AG20443 (cell line): ENCODE data around the gene PLCH2.
A peak's percentile ranks its signal among the peaks of the same experiment; 100 is the strongest.

ENCODE experiments used
- DNase-seq: peaks from one replicate; pipeline ENCODE4 v3.0.0; 2012; ENCODE audit warnings: low spot score, mixed read lengths

PLCH2 gene

GRCh38 chr1:2477791-2478499 lies 1.9 kb downstream of the PLCH2 start:
- no peak for DNase-seq

- no peak for DNase-seq
These were observed 3.1 kb downstream of the PLCH2 start for GRCh38 chr1:2479186-2479585.

- no peak for DNase-seq
These were observed 3.5 kb downstream of the PLCH2 start for GRCh38 chr1:2479618-2480017.

DNA sequence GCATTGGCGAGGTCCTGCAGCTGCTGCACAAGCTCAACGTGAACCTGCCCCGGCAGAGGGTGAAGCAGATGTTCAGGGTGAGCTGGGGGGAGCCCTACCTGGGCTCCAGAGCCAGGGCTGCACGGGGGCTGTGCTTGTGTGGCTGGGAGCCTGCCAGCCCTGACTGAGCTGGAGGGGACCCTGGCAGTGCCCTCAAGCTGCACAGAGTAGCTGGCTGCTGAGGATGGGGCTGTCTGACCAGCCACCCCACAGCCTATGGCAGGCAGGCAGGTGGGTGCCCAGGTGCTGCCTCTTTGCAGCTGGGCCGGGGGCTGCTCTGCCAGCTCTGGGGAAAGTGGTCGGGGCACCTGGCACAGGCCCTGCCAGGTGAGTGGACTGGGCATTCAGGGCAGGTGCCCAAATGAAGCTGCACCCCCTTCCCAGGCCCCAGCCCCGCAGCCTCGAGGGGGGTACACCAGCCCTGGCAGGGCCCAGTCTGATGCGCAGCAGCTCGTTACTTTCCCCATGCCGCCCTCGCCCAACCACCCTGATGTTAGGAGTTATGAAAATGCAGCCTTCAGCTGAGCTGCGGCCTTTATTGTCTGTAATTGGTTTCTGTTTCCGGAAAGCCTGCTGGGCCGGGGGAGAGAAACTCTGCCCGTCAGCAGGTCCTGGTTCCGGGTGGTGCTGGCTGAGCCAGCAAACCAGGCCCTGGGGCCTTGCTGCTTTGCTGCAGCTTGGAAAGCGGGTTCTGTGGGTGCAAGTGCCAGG lies 4.3 kb downstream of the PLCH2 start:
- no peak for DNase-seq

DNA sequence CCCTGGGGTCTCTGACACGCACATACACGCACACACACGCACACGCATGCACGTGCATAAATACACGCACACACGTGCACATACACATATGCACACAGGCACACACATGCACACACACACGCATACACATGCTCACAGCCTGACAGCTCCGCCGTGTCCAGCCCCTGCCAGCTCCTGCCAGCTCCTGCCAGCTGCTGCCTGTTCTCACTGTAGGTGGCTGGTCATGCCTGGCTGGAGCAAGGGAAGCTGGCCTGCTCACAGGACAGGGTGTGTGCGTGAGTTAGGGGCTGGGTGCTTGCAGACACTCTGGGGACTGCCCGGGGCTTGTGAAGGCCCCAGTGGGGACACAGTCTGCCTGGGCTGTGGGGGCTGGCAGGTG lies 4.9 kb downstream of the PLCH2 start:
- no peak for DNase-seq

DNA sequence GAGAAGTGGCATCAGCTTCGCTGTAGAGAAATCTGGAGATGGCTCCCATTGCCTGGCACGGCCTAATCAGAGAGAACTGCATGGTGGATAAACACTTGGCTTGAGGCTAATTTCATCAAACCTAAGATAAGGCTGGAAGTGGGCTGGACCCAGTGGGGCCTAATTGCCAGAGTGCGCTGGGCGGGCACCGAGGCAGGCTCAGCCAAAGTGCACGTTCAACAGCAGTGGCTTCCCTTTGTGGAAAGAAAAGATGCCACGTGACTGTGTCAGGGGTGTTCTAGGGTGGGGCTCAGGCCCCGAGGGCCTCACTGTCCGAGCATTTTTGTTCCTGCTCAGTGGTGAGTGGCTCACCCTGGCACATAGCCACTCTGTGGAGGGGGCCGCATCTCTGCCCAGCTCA lies 5.8 kb downstream of the PLCH2 start:
- no peak for DNase-seq

GRCh38 chr1:2482588-2482987 lies 6.5 kb downstream of the PLCH2 start:
- no peak for DNase-seq

GRCh38 chr1:2483026-2483425 lies 6.9 kb downstream of the PLCH2 start:
- DNase-seq = no peak

DNA sequence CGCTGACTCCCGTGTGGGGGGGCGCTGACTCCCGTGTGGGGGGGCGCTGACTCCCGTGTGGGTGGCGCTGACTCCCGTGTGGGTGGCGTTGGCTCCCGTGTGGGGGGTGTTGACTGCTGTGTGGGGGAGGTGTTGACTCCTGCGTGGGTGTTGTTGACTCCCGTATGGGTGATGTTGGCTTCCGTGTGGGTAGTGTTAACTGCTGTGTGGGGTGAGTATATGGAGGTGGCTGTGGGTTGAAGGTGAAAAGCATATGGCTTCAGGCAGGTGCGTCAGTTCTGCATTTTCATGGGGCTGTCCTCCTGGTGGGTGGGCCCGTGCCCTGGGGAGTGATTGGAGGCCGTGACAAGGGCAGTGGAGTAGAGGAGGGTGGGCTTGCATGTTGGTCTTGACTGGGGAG lies 7.9 kb downstream of the PLCH2 start:
- no peak for DNase-seq

GRCh38 chr1:2486041-2486440 lies 10.0 kb downstream of the PLCH2 start:
- no peak for DNase-seq

DNA sequence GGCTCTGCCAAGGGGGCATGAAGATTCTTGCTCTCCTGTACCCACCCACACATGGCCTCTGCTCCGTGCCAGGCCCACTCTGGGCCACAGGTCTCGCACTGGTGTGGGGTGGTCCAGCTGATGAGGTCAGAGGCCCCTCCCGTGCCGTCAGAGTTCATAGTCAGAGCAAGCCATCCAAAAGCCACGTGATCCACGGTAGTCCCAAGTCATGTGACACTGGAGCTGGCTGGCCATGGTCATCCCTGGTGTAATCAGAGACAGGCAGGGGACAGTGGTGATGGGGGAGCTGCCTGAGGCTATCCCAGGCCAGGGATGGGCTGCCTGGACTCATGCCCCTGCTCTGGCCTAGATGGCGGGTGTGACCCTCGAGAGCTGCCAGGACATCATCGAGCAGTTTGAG lies 10.5 kb downstream of the PLCH2 start:
- DNase-seq = no peak

GRCh38 chr1:2488688-2489087 lies 12.6 kb downstream of the PLCH2 start:
- DNase-seq = no peak

GRCh38 chr1:2489615-2490014 lies 13.5 kb downstream of the PLCH2 start:
- no peak for DNase-seq

DNA sequence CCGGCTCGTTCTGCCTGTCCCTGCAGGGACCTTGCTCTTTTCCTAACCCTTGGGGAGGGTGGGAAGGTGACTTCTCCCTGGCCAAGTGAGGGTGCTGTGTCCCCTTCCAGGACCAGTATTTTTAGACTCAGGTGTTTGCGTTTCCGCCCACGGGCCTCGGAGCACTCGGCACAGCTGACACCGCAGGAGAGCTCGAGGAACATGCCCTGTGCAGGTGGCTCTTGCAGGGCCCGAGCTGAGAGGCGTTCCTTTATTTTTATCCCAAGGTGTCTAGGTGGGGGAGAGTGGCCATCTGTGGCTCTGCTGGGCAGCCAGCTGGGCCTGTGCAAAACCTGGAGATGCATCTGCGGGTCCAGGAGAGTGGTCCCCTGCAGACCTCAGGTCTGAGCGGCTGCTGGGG lies 16.0 kb downstream of the PLCH2 start:
- no peak for DNase-seq

- no peak for DNase-seq
These were observed 17.1 kb downstream of the PLCH2 start for GRCh38 chr1:2493218-2493617.

DNA sequence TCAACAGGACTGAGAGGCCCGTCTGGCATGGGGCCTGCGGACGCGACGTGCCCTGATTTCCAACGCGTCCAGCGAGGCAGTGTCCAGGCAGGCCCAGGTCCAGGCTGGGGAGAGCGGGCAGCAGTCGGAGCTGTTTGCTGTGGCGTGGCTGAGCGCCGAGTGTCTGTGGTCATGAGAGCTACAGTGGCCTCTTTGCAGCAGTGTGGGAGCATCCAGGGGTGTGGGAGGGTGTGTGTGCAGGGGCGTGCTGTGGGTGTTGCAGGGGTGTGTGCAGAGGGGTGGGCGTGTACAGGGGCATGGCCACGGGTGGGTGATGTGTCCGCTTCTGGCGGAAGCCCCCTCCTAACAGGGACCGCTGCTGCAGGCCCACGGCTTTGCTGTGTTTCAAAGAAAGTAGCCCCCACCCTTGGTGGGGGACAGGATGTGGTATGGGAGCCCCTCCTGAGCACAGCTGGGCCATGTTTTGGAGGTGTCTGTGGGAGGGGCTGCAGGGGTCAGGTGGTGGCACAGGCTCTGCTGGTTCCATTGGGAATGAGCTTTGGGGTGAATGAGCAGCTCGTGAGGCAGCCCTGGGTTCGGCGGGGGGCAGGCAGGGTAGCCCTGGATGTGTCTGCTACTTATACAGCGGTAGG lies 17.7 kb downstream of the PLCH2 start:
- DNase-seq = no peak

GRCh38 chr1:2494323-2494693 lies 18.2 kb downstream of the PLCH2 start:
- peak; percentile 84 for DNase-seq

DNA sequence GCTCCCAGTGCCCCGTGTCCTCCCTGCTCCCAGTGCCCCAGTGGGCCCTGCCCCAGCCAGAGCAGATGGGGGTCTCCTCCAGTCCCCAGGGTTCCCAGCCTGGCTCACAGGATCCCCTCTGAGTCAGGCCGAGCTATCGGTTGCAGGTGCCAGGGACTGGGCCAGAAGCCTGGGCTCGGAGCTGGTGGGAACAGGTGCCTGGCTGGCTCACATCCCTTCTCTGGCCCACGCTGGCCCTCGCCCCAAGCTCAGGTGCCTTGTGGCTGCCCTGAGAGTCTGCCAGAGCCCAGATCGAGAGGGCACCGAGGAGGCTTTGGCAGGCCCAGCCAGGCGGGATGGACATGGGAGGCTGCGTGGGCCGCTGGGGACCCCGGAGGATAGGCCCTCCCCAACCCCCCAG lies 18.9 kb downstream of the PLCH2 start:
- DNase-seq = no peak

GRCh38 chr1:2495546-2495945 lies 19.5 kb downstream of the PLCH2 start:
- DNase-seq = no peak

GRCh38 chr1:2496087-2496622 lies 20.1 kb downstream of the PLCH2 start:
- DNase-seq = no peak

DNA sequence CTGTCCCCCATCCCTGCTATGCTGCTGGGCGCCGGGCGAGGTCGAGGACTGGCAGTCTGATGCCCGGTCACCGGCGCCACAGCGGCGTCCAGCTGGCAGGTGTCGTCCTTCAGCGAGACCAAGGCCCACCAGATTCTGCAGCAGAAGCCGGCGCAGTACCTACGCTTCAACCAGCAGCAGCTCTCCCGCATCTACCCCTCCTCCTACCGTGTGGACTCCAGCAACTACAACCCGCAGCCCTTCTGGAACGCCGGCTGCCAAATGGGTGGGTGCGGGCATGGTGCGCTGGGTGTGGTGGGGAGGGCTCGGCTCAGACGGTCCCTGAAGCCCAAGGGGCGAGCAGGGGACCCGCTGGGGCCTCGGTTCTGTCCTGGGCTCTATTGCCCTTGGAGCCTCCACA lies 20.7 kb downstream of the PLCH2 start:
- no peak for DNase-seq

DNA sequence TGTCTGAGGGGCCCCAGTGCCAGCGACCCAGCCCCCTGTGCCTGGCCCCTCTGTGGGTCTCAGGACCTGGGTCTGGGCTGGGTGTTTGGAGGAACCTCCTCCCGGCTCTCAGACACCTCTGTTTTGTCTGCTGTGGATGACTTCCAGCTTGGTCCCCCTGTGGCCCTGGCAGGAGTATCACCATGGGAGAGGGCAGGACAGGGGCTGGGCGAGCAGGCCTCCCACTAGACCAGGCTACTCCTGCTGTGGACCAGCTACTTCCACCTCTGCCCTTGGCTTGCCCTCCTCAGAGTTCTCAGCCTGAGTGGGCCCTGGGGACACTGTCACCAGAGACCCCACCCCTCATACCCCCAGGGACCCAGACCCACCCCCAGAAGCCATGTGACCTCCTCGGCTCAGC lies 21.8 kb downstream of the PLCH2 start:
- no peak for DNase-seq

GRCh38 chr1:2498648-2499047 lies 22.6 kb downstream of the PLCH2 start:
- no peak for DNase-seq
